ENCODE measurements around the gene RUNX1.
A peak's percentile ranks its signal among the peaks of the same experiment; 100 is the strongest.

The RUNX1 gene

DNA sequence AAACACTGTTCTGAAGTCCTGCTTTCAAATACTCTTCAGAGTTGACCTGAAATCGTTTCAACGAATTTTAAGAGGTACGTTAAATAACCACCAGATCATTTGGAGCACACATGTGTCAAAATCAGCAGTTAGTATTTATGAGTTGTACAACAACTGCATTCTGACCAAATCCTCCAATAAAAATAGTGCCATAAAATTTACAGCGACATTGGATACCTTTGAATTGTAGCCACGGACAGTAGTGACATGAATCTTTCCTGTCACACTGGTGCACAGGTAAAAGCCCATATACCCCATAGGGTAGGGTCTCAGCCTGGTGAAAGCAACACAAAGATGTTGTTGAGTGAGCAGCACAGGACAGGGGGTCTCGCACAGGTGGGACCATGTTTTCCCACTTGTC lies 258.8 kb downstream of the RUNX1 start:
- no peak for DNase-seq (ENCODE audit: low read depth in 2 of 2)

DNA sequence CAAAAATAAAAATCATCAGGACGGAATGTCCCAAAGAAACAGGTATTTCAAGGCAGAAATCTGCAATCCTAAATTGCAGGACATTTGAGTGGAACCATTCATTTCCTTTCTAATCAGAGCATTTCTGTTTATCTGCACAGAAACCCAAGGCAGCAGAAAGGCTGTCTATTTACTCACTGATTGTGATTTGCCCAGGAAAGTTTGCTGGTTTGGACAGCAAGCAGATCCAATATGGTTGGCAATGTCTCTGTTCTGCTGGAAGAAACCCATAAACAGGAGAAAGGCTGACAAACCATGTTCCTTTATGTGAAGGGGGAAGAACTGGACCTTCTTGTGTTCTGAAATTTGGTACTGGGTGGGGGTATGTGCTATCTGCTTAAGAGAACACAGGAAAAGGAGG lies 260.2 kb downstream of the RUNX1 start:
- DNase-seq (ENCODE audit: low read depth in 2 of 2), result no peak

DNA sequence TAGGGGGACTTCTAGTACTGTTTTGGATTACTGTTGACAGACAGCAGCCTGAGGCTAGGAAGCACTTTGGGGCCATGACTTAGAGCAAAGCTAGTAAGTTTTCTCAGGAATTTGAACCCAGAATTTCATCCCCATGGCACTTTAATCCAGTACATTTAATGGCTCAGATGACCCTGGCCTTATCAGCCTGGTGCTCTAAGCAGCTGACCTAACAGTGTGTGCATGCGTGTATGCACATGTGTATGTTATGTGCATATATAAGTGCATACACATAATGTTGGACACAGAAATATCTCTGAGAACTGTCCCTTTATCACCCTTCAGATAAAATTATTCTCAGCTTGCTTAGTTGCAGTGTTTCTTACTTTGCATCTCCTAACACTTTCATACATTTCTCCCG lies 265.3 kb downstream of the RUNX1 start:
- no peak for DNase-seq (ENCODE audit: low read depth in 2 of 2)

DNA sequence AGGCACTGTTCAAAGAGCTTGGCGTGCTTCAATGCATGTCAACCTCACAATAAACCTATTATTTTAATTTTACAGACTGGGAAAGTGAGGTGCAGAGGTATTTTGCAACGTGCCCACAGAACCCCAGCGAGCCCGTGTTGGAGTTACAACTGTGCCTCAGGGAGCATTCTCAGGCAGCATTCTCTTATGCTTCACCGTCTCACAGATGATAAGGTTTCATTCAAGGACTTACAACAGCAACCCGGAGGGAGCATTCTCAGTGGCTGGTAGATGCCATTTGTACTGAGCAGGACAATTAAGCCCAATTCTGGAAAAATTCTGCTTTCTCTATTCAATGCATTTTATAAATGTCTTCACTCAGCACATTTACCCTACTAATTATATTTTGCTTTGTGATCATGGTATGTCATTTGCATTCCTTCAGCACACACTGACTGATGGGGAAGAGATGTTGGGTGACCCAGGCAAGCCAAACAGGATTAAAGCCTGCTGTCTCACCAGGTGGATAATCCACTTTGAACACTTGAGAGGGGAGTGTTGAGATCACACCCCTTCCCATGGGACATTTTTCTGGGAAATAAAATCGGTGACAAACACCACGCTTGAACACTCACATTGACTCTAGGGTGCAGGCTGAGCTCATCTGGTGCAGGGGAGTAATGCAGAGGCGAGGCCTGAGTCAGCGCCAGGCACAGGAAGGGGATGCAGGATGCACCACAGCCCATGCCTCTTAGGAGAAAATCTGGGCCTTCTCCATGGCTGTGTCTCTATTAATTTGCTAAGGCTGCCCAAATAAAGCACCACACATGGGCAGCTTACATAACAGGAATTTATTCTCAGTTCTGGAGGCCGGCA lies 266.4 kb downstream of the RUNX1 start:
- no peak for DNase-seq (ENCODE audit: low read depth in 2 of 2)

DNA sequence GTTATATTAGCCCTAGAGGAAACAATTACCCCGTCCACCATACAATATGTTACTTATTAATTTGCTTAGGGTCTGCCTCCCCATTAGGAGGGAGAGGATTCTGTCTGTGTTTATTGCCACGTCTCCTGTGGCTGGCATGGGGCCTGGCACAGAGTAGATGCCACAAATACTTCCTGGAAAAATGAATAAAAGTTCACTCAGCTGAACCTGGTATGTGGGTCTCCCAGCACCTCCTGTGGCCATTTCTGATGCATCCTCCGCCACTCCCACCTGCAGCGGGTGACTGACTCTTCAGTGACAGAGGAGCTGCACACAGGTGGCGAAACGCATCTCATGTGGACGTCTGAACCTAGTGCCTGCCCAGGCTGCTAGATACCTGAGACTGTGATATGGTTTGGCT lies 267.6 kb downstream of the RUNX1 start:
- no peak for DNase-seq (ENCODE audit: low read depth in 2 of 2)

DNA sequence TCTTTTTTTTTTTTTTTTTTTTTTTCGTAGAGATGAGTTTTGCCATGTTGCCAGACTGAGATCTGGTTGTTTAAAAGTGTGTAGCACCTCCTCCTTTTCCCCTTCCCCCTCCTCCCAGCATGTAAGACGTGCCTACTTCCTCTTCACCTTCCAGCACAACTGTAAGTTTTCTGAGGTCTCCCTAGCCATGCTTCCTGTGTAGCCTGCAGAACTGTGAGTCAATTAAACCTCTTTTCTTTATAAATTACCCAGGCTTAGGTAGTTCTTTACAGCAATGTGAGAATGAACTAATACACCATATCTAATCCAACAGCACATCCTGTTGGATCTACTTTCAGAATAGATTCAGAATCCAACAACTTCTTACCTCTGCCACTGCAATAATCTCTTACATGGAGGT lies 269.2 kb downstream of the RUNX1 start:
- no peak for DNase-seq (ENCODE audit: low read depth in 2 of 2)

DNA sequence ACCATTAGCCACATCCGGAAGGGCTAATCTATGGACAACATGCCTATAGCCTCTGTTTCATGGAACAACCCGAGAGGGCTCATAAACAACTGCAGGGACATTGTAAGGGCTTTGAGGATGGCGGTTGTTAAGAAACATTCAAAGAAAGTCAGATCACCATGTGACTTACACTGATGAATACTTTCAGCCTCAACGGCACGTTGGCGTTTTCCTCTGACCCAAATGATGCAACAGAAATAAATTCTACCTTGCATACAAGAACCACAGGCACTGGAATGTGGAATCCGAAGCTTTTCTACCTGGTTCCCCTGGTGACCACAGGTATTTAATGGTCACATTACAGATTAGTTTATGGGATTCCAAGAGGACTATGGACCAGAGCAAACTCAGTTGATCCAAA lies 273.3 kb downstream of the RUNX1 start:
- no peak for DNase-seq (ENCODE audit: low read depth in 2 of 2)

DNA sequence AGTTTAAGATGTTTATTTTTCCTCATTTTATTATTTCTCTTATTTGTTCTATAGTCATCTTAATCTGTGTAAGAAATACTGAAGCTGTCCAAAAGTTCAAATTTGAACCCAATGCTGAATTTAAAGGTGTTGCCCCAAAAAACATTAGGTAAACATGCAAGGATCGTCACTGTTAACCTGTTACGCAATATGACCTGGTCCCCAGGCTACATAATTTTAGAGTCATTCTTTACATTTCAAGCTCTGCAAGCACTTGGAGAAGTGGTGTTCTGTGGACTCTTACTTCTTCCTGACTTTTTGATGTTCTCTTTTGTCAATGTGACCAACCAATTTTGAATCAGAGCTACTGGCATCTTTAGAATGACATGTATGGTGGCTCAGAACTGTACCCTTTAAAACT lies 274.4 kb downstream of the RUNX1 start:
- DNase-seq (ENCODE audit: low read depth in 2 of 2), result no peak

DNA sequence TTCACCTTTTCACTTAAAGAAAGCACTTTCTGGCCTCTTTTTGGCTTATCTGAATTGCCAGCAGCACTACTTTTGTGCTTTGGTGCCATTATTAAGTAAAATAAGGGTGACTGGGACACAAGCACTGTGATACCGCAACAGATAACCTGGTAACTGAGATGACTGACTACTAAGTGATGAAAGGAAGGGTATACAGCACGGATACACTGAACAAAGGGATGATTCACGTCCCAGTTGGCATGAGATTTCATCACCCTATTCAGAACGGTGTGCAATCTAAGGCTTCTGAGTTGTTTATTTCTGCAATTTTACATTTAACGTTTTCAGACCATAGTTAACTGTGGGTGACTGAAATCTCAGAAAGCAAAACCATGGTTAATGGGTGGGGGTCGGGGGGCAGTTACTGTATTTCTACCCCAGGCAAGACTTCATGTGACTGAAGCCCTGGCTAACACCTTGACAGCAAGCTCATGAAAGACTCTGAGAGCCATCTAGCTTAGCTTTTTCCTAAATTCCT lies 277.5 kb downstream of the RUNX1 start:
- DNase-seq (ENCODE audit: low read depth in 2 of 2), result peak; percentile 34 to 40

DNA sequence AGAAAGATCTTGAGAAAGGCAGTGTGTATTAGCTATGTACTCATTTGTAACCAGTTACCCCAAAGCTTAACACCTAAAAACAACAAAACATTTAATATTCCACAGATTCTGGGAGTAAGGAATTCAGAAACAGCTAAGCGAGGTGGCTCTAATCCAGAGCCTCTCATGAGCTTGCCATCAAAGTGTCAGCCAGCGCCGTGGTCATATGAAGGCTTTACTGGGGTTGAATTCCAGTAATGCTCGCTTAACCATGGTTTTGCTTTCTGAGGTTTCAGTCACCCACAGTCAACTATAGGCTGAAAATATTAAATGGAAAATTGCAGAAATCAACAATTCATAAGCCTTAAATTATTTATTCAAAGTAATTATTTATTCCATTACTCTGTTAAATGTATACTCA lies 278.5 kb downstream of the RUNX1 start:
- no peak for DNase-seq (ENCODE audit: low read depth in 2 of 2)

DNA sequence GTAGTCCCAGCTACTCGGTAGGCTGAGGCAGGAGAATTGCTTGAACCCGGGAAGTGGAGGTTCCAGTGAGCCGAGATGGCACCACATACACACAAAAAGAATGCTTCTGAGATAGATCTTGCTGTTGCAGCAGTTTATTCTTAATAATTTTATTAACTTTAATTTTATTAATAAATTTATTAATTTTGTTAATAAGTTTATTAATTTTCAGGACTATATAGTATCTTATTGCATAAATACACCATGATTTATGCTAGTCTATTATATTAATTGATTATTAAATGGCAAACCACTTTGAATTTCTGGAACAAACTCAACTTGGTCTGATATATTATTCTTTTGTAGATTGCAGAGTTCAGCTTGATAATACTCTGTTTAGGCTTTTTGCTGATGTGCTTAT lies 280.8 kb downstream of the RUNX1 start:
- no peak for DNase-seq (ENCODE audit: low read depth in 2 of 2)

DNA sequence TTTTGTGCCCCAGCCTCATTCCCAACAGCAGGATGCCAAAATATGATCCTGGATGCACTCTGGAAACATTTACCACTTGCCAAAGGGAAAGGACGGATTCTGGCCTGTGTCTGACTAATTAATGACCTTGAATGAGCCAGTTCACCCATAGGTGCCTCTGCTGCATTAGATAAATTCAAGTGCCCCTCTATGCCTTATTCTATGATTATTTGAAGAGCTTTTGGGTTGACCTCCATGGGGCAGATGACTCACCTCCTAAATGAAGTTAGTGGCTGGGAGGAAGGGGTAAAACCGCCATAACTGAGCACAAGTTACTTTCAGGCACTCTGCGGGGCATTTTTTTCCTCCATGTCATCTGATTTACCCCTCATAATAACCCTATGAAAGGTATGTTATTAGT lies 282.2 kb downstream of the RUNX1 start:
- DNase-seq (ENCODE audit: low read depth in 2 of 2), result no peak

DNA sequence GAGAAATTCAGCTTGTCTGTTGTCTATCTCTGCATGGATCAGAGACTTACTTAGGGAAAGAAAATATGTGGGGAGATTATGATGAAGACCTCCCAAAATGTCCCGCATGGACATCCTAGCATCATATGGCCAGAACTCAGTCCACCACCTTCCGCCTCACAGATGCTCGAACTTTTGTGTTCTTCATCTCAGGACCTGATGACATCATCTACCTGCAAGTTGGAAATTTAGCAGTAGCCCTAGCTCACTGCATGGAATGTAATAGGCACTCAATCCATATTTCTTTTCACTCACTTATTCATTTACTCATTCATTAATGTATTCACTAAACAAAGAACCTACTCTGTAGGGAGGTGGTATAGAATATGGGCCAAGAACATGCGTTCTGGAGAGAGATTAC lies 283.5 kb downstream of the RUNX1 start:
- no peak for DNase-seq (ENCODE audit: low read depth in 2 of 2)

DNA sequence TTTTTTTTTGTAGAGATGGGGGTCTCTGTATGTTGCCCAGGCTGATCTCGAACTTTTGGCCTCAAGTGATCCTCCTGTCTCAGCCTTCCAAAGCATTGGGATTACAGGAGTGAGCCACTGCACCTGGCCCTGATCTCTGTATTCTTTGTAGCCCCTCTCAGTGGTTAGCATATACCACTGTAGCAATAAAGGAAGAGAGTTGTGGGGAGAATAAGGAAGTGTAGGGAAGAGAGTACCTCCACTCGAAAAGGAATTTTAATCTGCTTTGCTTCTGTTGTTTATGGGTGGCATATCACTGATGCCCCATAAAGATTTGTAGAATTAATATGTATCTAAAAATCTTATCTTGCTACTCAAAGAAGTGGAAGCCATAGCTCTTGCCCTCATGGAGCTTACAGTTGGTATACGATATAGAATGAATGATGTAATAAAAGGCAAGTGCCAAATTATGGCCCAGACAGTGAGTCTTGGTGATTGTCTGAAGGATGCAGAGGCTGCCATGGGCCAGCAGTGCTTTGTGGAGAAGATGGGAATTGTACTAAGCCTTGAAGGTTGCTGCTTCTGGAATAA lies 284.3 kb downstream of the RUNX1 start:
- DNase-seq (ENCODE audit: low read depth in 2 of 2), result no peak

DNA sequence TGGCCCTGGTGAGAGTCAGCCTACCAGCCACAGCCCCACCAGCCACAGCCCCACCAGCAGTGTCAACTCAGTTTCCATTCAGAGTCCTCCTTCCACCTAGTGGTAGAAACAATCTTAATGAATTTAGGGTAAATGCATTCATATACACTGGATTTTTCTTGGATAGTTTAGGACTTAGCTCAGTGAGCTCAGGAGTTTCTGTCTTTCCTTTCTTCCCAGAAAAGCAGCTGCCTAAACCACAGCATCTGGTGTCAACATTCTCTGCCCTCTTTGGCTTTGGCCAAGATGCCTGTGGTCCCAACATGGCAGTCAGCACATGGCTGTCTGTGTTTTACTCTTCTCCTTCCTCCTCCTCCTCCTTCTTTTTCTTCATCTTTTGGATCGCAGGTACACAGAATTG lies 286.3 kb downstream of the RUNX1 start:
- DNase-seq (ENCODE audit: low read depth in 2 of 2), result peak; percentile 17 to 19

DNA sequence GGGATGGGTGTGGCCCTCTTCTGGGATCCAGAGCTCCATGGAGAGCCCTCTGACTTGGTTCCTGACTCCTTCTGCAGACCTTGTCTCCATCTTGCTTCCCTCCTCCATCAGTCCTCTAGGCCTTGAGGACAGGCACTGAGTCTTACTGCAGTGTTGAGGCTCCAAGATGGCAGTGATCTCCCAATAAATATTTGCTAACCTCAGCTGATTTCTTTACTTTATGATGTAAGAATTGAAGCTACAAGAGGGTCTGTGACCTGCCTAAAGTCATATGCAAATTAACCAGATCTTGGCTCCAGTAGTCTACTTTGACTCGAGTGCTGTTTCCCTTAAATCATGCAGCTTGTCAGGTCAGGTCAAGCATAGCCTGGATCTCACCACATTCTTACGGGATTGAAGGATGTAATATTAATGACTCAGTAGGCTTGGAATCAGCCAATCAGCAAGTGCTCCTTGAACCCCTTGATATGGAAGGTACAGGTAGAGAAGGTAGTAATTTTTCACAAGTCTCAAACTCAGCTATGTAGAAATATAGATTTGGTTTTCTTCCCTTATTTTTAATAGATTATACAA lies 287.3 kb downstream of the RUNX1 start:
- DNase-seq (ENCODE audit: low read depth in 2 of 2), result no peak

DNA sequence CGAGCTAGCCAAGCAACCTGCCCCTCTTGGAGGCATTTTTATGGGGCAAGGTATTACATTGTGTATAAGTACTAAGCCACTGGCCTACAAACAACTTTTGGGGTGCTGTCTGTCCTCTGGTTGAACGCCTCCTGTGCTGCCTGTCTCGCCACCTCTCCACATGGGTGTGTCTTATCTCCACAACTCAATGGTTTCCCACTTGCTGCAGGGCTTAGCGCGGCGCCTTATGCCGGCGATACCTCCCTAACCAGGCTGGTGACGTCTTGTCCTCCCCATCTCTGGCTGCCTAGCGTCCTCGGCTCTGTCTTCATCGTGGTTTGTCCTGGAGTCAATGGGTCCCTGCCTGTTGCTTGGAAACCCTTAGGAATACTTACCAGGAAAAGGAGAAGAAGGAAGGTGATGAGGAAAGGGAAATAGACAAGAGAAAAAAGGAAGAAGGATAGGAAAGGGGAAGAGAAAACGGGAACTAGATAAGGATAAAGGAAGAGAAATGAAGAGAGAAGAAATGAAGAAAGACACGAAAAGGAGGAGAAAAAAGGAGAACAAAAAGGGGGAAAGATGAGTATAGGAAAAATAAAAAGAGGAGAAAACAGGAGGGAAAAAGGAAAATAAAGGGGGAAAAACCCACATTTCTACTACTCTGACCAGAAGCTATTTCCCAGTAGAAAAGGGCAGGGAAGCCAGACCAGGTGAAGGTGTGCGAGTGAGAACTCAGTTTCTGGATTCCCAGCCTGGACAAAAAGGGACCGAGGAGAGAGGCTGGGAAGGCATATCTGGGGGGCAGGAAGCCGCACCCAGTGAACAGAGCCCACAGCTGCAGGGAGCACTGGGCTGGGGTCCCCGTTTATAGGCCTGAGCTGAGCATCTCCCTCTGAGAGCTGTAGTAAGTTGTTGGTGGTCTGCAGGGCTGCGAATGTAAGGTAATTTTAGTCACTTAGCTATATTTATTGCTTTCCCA lies 294.1 kb downstream of the RUNX1 start:
- no peak for DNase-seq (ENCODE audit: low read depth in 2 of 2)

DNA sequence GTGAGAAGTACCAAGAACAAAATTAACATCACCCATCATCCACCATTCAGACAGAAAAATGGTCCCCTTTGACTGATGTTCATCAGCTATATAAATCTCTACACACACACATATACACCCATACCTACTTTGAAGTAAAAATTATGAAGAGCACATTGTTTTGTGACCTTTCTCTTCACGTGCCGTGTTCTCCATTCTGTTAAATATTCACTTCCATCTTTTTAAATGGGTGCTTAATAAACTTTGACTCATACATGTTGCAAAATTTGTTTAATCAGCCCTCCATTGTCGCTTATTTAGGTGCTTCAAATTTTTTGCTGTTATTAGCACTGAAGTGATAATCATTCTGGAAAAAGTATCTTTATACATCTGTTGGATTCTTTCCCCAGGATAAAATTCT lies 300.2 kb downstream of the RUNX1 start:
- DNase-seq (ENCODE audit: low read depth in 2 of 2), result no peak

DNA sequence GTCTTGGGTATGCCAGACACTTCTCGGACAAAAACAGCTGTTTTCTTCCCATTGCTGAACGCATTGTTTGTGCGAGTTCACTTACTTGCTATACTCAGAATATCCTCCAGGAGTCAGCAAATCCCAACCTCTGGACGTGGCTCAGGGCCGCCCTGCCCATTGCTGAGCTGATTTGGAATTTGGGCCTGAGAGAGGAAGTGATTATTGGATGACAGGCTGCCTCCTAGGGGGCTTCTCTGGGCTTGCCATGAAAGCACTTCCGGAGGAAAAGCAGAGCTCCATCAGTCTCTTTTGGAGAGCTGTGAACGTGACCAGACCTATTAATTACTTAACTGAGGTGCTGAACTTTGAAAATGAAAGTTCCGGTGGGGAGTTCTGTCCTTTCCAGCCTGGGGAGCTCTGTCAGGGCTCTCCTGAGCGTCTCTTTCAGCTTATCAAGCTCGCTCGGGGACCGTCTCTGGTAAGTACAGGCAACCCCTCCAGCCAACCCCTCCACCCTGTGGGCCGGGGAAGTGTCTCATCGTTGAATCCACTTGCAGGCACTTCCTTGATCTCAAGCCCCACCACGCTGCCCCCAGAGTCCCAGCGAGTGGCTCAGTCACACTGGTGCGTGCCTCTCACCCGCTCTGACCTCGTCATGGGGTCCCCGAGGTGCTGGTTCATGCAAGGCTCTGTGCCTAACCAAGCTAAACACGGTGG lies 303.4 kb downstream of the RUNX1 start:
- DNase-seq (ENCODE audit: low read depth in 2 of 2), result peak; percentile 73 to 80

DNA sequence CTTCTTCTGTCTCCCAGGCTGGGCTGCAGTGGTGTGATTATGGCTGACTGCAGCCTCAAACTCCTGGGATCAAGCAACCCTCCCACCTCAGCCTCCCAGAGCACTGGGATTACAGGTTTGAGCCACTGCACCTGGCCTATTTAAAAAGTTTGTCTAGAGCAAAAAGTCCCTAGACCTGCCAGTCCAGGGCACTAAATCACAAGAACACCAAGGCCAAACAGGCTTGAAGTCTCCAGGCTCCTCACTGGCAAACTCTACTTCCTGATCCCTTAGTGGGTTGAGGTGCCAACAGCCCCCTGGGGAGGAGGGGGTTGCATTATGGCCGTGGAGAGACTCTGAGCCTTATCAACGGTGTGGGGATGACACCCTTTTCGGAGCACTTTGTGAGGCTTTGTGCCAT lies 304.3 kb downstream of the RUNX1 start:
- DNase-seq (ENCODE audit: low read depth in 2 of 2), result no peak

DNA sequence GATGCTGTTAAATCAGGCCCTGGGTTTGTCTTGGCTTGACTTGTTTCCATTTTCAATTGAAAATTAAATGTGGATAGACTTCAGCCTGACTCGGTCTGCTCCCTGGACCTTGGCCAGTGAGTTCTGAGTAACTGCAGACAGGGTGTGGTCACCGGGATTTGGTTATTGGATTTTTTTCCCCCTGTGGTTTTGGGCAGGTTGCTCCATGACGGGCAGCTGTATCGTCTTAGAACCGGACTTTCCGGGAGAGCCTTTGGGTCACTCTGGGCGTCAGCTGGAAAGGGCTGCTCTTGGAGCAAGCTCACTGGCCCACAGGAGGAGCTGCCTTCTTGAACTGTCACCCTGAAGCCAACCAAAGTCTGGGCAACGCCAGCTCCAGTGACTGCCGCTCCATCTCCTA lies 305.3 kb downstream of the RUNX1 start:
- peak; percentile 11 to 14 for DNase-seq (ENCODE audit: low read depth in 2 of 2)

All from fibroblast of skin of left quadriceps (primary cell).